Measurements from ENCODE around the gene EEA1. TPM values are rescaled to one million over a fixed set of nuclear protein-coding genes. Genes with fewer than 3 reads are reported as not detected.

EEA1 gene
- total and polyA plus RNA-seq, 2 of the 8 experiments (the other 6 are each of a cell fraction or from before 2014, with no cell fraction given): 1.0 to 18.8 TPM

DNA sequence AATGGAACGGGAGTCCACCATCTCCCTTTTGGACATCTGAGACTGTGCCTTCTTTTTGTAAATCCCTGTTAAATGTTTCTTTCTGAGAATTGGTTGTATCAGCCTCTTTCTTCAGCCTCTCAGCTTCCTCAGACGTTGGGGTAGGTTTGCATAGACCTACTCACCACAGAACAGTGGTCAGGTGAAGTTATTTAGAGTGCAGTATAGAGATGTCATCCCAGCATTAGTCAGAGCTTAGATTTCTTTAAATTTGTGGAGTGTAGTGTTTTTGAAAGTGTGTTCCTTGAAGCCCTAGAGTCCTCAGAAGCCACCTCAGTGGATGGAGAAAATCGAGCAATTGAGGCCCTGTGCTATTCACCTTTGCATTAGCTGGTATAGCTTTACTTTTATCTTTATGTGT, 8.9 kb upstream of the EEA1 start:
- Histone ChIP-seq H3K23me2 (ENCODE audit: low read depth, low read length) (no peaks in the 10 kb centered on the region; the same call in 1 of the 2 replicates), H3K27ac (ENCODE audit: low read depth, low read length) (no peak overlapping the region), H3K18ac (ENCODE audit: extremely low read depth, low read length) (no peak overlapping the region), H2BK5ac (ENCODE audit: low read depth, low read length) (no peak overlapping the region), H4K8ac (ENCODE audit: extremely low read depth, insufficient read depth, low read length) (no peak overlapping the region), H3K4ac (replicated peaks; ENCODE audit: insufficient read length, low read depth, low read length) (no peak overlapping the region), H2BK20ac (ENCODE audit: low read length) (no peak overlapping the region), H3K9me3 (ENCODE audit: insufficient read depth in 2 of 2, low read depth in 1 of 2, low read length in 1 of 2) (no peaks in the 10 kb centered on the region), H3K9ac (replicated peaks in 1 of 4; ENCODE audit: extremely low read depth in 1 of 4, low read depth in 3 of 4, low read length in 3 of 4) (no peak overlapping the region), H2BK15ac (ENCODE audit: low read length) (no peak overlapping the region), H4K20me1 (replicated peaks in 1 of 2; ENCODE audit: control insufficient read depth in 1 of 2, insufficient read depth in 2 of 2, low read length in 2 of 2) (no peaks in the 10 kb centered on the region), H4K5ac (ENCODE audit: insufficient read length, low read depth, low read length) (no peak overlapping the region), H2BK120ac (replicated peaks; ENCODE audit: low read depth, low read length) (no peak overlapping the region), H3K56ac (replicated peaks; ENCODE audit: insufficient read length, low read depth, low read length) (no peak overlapping the region), H3K27me3 (replicated peaks in 1 of 4; ENCODE audit: control insufficient read depth in 3 of 4, extremely low read depth in 1 of 4, insufficient read depth in 3 of 4, low read length in 3 of 4) (no peaks in the 10 kb centered on the region), H2BK12ac (ENCODE audit: low read depth, low read length) (no peak overlapping the region), H3K36me3 (ENCODE audit: control insufficient read depth in 2 of 4, insufficient read depth in 4 of 4, low read length in 3 of 4) (no peaks in the 10 kb centered on the region), H2AK5ac (ENCODE audit: low read depth, low read length) (no peak overlapping the region), H3K79me1 (ENCODE audit: low read depth, low read length) (no peaks in the 10 kb centered on the region), H4K91ac (replicated peaks; ENCODE audit: insufficient read length, low read length) (no peak overlapping the region), H3K79me2 (ENCODE audit: control insufficient read depth in 1 of 2, insufficient read depth in 2 of 2, low read length in 2 of 2) (no peaks in the 10 kb centered on the region), H3K23ac (ENCODE audit: insufficient read length) (no peak overlapping the region), H3K4me3 (ENCODE audit: extremely low read depth in 1 of 4, insufficient read depth in 2 of 4, low read depth in 3 of 4, low read length in 4 of 4) (no peak overlapping the region), H3K4me2 (ENCODE audit: insufficient read depth in 1 of 2, low read depth in 2 of 2, low read length in 2 of 2) (no peak overlapping the region), H3K14ac (ENCODE audit: insufficient read length) (no peak overlapping the region), H3K4me1 (replicated peaks in 1 of 4; ENCODE audit: control insufficient read depth in 3 of 4, insufficient read depth in 4 of 4, low read length in 3 of 4) (peaks cover 0 to 8% (median 1%) of the 10 kb centered on the region in 4 experiments; a peak in 4 of 7 replicates), H2AFZ (ENCODE audit: low read length) (no peak overlapping the region)
- DNase-seq (ENCODE audit: low read depth in 1 of 2, low spot score in 2 of 2) (no peak), FAIRE-seq (no peak)
- 81% methylated on average over 3 of the region's 3 CpGs; no CpG with 5 or more reads in 1 of the 2 experiments for WGBS, 2 experiments (ENCODE audit: extremely low coverage in 1 of 2, insufficient coverage in 1 of 2, insufficient read length in 1 of 2, insufficient replicate concordance in 2 of 2, low coverage in 1 of 2, low lambda C conversion rate in 2 of 2, missing lambda C conversion rate in 1 of 2)
- ChIA-PET CTCF (ENCODE audit: partially characterized antibody) (interaction anchor here (1.5 kb wide), 1 partner anchor 160 kb away, joined by 3 read pairs; no protein-coding TSS in a partner anchor), POLR2A (ENCODE audit: partially characterized antibody) (interaction anchor here (1.6 kb wide), 1 partner anchor 9 kb away, joined by 6 read pairs; the partner anchor contains the start of gene EEA1)
- TF ChIP-seq KDM4A (IDR thresholded peaks at IDR 0.05; ENCODE audit: low read depth, low read length, severe bottlenecking): no peak
- TF ChIP-seq BRCA1 (IDR thresholded peaks at IDR 0.05; ENCODE audit: low read depth, low read length): no peak
- no peak for TF ChIP-seq FOSL1 (IDR thresholded peaks at IDR 0.05; ENCODE audit: insufficient read depth, low read depth, low read length)
- TF ChIP-seq POLR2A (IDR thresholded peaks at IDR 0.05; ENCODE audit: control extremely low read depth in 1 of 2, low read depth in 2 of 2, low read length in 2 of 2): no peak

Data from H1 (cell line).